Lung (tissue), 12 donors: ENCODE data around the gene GNAT3. TPM values are rescaled to one million over a fixed set of nuclear protein-coding genes. Genes with fewer than 3 reads are reported as not detected.
A peak's percentile ranks its signal among the peaks of the same experiment; 100 is the strongest.

ENCODE experiments used
- ATAC-seq: fragments of 200-7000 bp; cut with Tn5 transposase; one replicate; pipeline ENCODE4 v1.9.1; 2020; ENCODE audit warnings: moderate number of reproducible peaks; ENCODE audit not compliant: insufficient read depth, low FRiP score
- DNase-seq, 3 donors: peaks; one replicate each; pipeline ENCODE4 v3.0.0-alpha.2; 2013 to 2017
- H3K27ac ChIP-seq, 2 donors: one replicate each; pipeline ENCODE4 v1.5.1; 2013; ENCODE audit warnings: mild to moderate bottlenecking in 2 of 2, moderate library complexity in 2 of 2, control low read depth in 1 of 2, inconsistent platforms in 1 of 2, low read depth in 1 of 2, low read length in 1 of 2
- H3K27me3 ChIP-seq, 3 donors: one replicate each; pipeline ENCODE4 v1.5.1; 2013; ENCODE audit warnings: low read length in 2 of 3; ENCODE audit not compliant: control insufficient read depth in 3 of 3, insufficient read depth in 3 of 3
- H3K36me3 ChIP-seq, 4 donors: one replicate each; pipeline ENCODE4 v1.5.1; 2013; ENCODE audit warnings: low read length in 4 of 4, mild to moderate bottlenecking in 1 of 4, moderate library complexity in 1 of 4; ENCODE audit not compliant: control insufficient read depth in 4 of 4, insufficient read depth in 4 of 4
- H3K4me1 ChIP-seq, 5 donors: one replicate each; pipeline ENCODE4 v1.5.1; 2013; ENCODE audit warnings: low read length in 5 of 5, mild to moderate bottlenecking in 2 of 5, moderate library complexity in 1 of 5; ENCODE audit not compliant: control insufficient read depth in 5 of 5, insufficient read depth in 5 of 5
- H3K4me3 ChIP-seq: one replicate; pipeline ENCODE4 v1.5.1; 2013; ENCODE audit warnings: mild to moderate bottlenecking, control low read depth, moderate library complexity
- H3K9ac ChIP-seq, 2 donors: one replicate each; pipeline ENCODE4 v1.5.1; 2013; ENCODE audit warnings: low read length in 2 of 2, control low read depth in 1 of 2; ENCODE audit not compliant: insufficient read depth in 1 of 2
- H3K9me3 ChIP-seq, 4 donors: one replicate each; pipeline ENCODE4 v1.5.1; 2013; ENCODE audit warnings: low read length in 3 of 4, mild to moderate bottlenecking in 1 of 4, moderate library complexity in 1 of 4; ENCODE audit not compliant: control insufficient read depth in 4 of 4, insufficient read depth in 3 of 4
- WGBS, 2 donors: extraction: QIAGEN DNeasy Blood & Tissue Kit; methylation state at CpG; one replicate each; pipeline ENCODE4 v1.1.7; 2013; 5-methylcytosine and 5-hydroxymethylcytosine counted together
- polyA plus RNA-seq, 2 donors: library from polyadenylated mRNA; stranded (reverse); fragments of 200-250 nt; gene quantifications; one replicate each; pipeline ENCODE4 v1.2.1, GENCODE V29; 2013
- total RNA-seq, 2 donors: library from RNA; depleted of rRNA in 1 of 2; stranded (reverse); fragments of >200 nt in 1 of 2; gene quantifications; one replicate each; pipeline ENCODE4 v1.2.1, GENCODE V29; 2014 to 2021
- TF ChIP-seq, protein P1 (sequence below): IDR thresholded peaks from 2 replicates; pipeline ENCODE4 v1.5.1; 2012; ENCODE audit warnings: mild to moderate bottlenecking; ENCODE audit errors: control extremely low read depth, extremely low read depth
- donor health status: control.
- donor health status: control.
- donor health status: Bipolar disorder and iron deficiency.
- donor health status: healthy.
- donor health status: DM: yes; HTN: yes; CAD: no.

The GNAT3 gene
- total and polyA plus RNA-seq, 4 donors, result not detected

DNA sequence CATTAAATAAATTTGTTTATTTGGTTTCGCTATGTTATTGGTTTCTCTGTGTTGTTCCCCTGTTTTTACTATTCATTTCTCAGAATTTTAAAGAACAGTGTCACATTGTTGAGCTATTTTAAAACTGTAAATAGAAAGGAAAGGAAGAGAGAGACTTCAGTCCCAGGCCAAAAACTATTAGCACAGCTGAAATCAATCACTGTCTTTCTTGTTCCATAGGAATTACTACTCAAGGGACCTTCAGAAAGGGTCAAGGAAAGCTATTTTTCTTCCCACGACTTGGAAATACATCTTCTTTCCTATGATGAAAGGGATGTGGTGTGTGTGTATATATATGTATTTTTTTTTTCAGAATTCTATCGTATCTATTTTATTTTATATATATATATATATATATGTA lies 29.0 kb upstream of the GNAT3 start:
- peak in 1 of 3 donors; percentile 17 for DNase-seq
- TF ChIP-seq, protein P1, sequence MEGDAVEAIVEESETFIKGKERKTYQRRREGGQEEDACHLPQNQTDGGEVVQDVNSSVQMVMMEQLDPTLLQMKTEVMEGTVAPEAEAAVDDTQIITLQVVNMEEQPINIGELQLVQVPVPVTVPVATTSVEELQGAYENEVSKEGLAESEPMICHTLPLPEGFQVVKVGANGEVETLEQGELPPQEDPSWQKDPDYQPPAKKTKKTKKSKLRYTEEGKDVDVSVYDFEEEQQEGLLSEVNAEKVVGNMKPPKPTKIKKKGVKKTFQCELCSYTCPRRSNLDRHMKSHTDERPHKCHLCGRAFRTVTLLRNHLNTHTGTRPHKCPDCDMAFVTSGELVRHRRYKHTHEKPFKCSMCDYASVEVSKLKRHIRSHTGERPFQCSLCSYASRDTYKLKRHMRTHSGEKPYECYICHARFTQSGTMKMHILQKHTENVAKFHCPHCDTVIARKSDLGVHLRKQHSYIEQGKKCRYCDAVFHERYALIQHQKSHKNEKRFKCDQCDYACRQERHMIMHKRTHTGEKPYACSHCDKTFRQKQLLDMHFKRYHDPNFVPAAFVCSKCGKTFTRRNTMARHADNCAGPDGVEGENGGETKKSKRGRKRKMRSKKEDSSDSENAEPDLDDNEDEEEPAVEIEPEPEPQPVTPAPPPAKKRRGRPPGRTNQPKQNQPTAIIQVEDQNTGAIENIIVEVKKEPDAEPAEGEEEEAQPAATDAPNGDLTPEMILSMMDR, result no peak

DNA sequence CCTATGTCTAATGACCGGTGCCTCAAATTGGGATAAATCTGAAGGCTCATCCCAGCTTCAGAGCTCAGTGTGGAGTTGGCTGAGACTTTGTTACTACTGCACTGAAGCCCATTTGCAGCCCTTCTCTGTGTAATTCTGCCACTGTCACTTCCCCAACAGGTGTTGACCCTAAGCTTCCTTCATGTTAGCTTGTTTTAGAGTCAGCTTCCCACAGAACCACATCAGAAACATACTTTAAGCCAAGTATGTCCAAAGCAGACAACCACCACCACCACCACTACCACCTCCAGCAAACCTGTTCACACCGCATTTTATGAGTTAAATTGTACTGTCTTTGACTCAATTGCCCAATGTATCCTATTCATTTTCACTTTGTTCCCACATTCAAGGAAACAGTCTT lies 25.2 kb upstream of the GNAT3 start:
- Histone ChIP-seq H3K4me3 (no peak overlapping the region), H3K9me3 (peaks cover 0 to 3% (median under 1%) of the 10 kb centered on the region in 4 donors), H3K36me3 (no peaks in the 10 kb centered on the region), H3K27me3 (no peaks in the 10 kb centered on the region), H3K27ac (no peak overlapping the region), H3K4me1 (peaks cover 0 to 3% (median 0%) of the 10 kb centered on the region in 5 donors), H3K9ac (no peak overlapping the region)
- DNase-seq (no peak), ATAC-seq (no peak)
- 91 to 92% methylated on average over 2 of the region's 2 CpGs for WGBS, 2 donors
- TF ChIP-seq, protein P1, result no peak

More for the DNA sequence above, 29.0 kb upstream of the GNAT3 start:
- no peak overlapping the region for H3K27ac ChIP-seq
- WGBS, 2 donors, result 67 to 81% methylated on average over 3 of the region's 3 CpGs
- no peaks in the 10 kb centered on the region for H3K27me3 ChIP-seq
- H3K4me1 ChIP-seq, result peaks cover 0 to 3% (median 0%) of the 10 kb centered on the region in 5 donors
- no peak for ATAC-seq
- H3K9me3 ChIP-seq, result peaks cover 0 to 2% (median 0%) of the 10 kb centered on the region in 4 donors
- no peak overlapping the region for H3K4me3 ChIP-seq
- no peaks in the 10 kb centered on the region for H3K36me3 ChIP-seq
- no peak overlapping the region for H3K9ac ChIP-seq

DNA sequence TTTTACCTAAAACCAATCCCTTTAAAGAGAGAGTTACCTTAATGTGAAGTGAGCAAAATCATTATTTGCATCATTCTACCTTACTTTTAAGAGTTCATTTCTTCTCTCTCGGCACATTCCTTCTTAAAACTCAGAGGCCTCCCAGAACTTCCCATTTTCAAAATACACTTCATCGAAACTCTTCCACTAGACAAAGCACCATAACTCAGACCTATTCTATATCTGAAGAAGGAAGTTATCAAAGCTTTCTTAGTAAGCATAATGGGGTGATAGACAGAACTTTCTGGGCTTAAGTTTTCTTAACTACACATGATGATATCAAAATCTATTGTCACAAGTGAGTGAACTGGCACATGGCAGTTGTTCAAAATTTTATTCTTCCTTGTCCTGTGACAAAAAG lies 24.6 kb upstream of the GNAT3 start:
- peaks cover 0 to 4% (median 1%) of the 10 kb centered on the region in 4 donors for H3K9me3 ChIP-seq
- TF ChIP-seq, protein P1, result no peak
- no peak overlapping the region for H3K27ac ChIP-seq
- H3K4me3 ChIP-seq, result no peak overlapping the region
- 35 to 69% methylated on average over 2 of the region's 2 CpGs for WGBS, 2 donors
- ATAC-seq (no peak), DNase-seq (no peak)
- H3K36me3 ChIP-seq, result no peaks in the 10 kb centered on the region
- no peaks in the 10 kb centered on the region for H3K27me3 ChIP-seq
- peaks cover 0 to 3% (median 0%) of the 10 kb centered on the region in 5 donors for H3K4me1 ChIP-seq
- H3K9ac ChIP-seq, result no peak overlapping the region

DNA sequence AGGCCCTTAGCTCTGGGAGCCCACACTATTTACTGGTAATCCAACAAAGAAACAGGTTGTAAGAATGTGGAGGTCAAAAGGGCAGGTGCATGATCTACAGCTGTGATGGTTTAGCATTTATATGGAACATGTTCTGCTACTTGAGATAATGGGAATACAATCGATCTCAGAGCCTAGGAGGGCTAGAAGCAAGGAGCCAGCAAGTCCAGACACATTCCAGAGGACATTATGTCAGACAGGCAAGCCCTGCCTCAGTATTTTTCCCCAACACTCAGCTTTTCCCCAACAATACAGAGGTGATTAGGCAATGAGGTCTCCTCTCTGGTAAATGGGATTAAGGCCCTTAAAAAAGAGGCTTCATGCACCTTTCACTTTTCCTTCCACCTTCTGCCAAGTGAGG lies 21.4 kb upstream of the GNAT3 start:
- Histone ChIP-seq H3K4me3 (no peak overlapping the region), H3K9me3 (peaks cover 0 to 4% (median 1%) of the 10 kb centered on the region in 4 donors), H3K36me3 (no peaks in the 10 kb centered on the region), H3K27me3 (no peaks in the 10 kb centered on the region), H3K27ac (no peak overlapping the region), H3K4me1 (peaks cover 0 to under 1% (median 0%) of the 10 kb centered on the region in 5 donors), H3K9ac (no peak overlapping the region)
- ATAC-seq (no peak), DNase-seq (no peak)
- 72 to 75% methylated on average over 1 of the region's 1 CpG for WGBS, 2 donors
- TF ChIP-seq, protein P1, result no peak
